HepG2 (cell line): ENCODE measurements around the gene CENPM.

Experiments
- ADNP ChIP-seq: sonication (generic); formaldehyde crosslinking; IDR thresholded peaks from 2 replicates; pipeline ENCODE4 v1.4.0; 2020; ENCODE audit warnings: missing genetic modification reagents
- ARID2 ChIP-seq: sonication (generic); formaldehyde crosslinking; IDR thresholded peaks from 2 replicates; pipeline ENCODE4 v1.8.1; 2022; ENCODE audit warnings: mild to moderate bottlenecking, missing genetic modification reagents, borderline replicate concordance
- EHMT2 ChIP-seq: fragments of 200-600 bp; sonication (generic); IDR thresholded peaks from 2 replicates; pipeline ENCODE4 v1.7.0; 2017; ENCODE audit warnings: antibody characterized with exemption, low read depth, low read length, borderline replicate concordance
- EZH2 ChIP-seq: conservative IDR thresholded peaks from 2 replicates; pipeline ENCODE4 v1.6.1; 2012; ENCODE audit warnings: mild to moderate bottlenecking, low read depth, low read length, moderate library complexity
- KDM5B ChIP-seq: sonication (generic); formaldehyde crosslinking; IDR thresholded peaks from 2 replicates; pipeline ENCODE4 v1.4.0; 2020; ENCODE audit warnings: missing genetic modification reagents, mild to moderate bottlenecking, borderline replicate concordance
- POLR2AphosphoS5 ChIP-seq: IDR thresholded peaks from 2 replicates; pipeline ENCODE4 v1.6.1; 2012; ENCODE audit warnings: low read depth, low read length
- RFX3 ChIP-seq: IDR thresholded peaks from 2 replicates; pipeline ENCODE4 v1.6.1; 2016; ENCODE audit warnings: missing biosample characterization, missing genetic modification reagents
- ZNF20 ChIP-seq: sonication (generic); formaldehyde crosslinking; IDR thresholded peaks from 2 replicates; pipeline ENCODE4 v1.4.0; 2020; ENCODE audit warnings: mild to moderate bottlenecking, moderate library complexity, missing genetic modification reagents
- TF ChIP-seq, protein P1 (sequence below): sonication (generic); formaldehyde crosslinking; IDR thresholded peaks from 2 replicates; pipeline ENCODE4 v1.5.0; 2020; ENCODE audit warnings: mild to moderate bottlenecking, missing genetic modification reagents, moderate library complexity
- TF ChIP-seq, protein P2 (sequence below): IDR thresholded peaks from 2 replicates; pipeline ENCODE4 v1.6.1; 2016
- TF ChIP-seq, protein P3 (sequence below): sonication (generic); formaldehyde crosslinking; IDR thresholded peaks from 2 replicates; pipeline ENCODE4 v1.5.1; 2020; ENCODE audit warnings: mild to moderate bottlenecking, missing genetic modification reagents

DNA sequence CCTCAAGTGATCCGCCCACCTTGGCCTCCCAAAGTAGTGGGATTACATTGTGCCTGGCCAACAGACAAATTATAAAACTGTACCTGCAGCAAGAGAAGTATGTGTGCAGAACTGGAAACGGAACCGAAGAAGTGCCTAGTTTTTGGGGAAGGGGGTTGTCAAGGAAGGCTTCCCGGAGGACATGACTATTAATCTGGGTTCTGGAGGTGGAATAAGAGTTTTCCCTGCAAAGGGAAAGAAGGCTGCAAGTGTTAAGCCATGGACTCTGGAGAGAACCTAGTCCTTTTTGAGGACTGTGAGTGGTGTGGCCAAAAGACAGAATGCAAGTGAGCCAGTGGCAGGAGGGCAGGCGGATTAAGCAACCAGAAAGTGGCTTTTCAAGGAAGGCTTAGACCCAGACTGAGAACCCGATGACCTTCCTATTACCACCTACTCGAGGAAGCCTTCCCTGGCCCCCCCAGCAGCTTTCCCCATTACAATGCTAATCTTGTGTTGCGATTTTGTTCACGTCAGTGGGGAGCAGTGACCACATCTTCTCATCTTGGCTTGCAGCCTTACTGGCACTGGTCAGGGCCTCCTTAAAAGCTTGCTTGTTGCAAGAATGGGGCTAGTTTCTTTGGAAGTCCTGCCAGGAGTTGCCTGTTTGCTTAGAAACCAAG lies 16.6 kb upstream of the CENPM start:
- TF ChIP-seq ZNF20 (CRISPR knock-in tag) (no peak), ARID2 (CRISPR knock-in tag) (no peak), KDM5B (CRISPR knock-in tag) (no peak), RFX3 (no peak), EHMT2 (no peak), EZH2 (no peak), POLR2AphosphoS5 (no peak), ADNP (CRISPR knock-in tag) (no peak)
- TF ChIP-seq, protein P1, sequence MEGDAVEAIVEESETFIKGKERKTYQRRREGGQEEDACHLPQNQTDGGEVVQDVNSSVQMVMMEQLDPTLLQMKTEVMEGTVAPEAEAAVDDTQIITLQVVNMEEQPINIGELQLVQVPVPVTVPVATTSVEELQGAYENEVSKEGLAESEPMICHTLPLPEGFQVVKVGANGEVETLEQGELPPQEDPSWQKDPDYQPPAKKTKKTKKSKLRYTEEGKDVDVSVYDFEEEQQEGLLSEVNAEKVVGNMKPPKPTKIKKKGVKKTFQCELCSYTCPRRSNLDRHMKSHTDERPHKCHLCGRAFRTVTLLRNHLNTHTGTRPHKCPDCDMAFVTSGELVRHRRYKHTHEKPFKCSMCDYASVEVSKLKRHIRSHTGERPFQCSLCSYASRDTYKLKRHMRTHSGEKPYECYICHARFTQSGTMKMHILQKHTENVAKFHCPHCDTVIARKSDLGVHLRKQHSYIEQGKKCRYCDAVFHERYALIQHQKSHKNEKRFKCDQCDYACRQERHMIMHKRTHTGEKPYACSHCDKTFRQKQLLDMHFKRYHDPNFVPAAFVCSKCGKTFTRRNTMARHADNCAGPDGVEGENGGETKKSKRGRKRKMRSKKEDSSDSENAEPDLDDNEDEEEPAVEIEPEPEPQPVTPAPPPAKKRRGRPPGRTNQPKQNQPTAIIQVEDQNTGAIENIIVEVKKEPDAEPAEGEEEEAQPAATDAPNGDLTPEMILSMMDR = no peak
- TF ChIP-seq, protein P2, sequence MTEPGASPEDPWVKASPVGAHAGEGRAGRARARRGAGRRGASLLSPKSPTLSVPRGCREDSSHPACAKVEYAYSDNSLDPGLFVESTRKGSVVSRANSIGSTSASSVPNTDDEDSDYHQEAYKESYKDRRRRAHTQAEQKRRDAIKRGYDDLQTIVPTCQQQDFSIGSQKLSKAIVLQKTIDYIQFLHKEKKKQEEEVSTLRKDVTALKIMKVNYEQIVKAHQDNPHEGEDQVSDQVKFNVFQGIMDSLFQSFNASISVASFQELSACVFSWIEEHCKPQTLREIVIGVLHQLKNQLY (CRISPR knock-in tag) = no peak
- TF ChIP-seq, protein P3, sequence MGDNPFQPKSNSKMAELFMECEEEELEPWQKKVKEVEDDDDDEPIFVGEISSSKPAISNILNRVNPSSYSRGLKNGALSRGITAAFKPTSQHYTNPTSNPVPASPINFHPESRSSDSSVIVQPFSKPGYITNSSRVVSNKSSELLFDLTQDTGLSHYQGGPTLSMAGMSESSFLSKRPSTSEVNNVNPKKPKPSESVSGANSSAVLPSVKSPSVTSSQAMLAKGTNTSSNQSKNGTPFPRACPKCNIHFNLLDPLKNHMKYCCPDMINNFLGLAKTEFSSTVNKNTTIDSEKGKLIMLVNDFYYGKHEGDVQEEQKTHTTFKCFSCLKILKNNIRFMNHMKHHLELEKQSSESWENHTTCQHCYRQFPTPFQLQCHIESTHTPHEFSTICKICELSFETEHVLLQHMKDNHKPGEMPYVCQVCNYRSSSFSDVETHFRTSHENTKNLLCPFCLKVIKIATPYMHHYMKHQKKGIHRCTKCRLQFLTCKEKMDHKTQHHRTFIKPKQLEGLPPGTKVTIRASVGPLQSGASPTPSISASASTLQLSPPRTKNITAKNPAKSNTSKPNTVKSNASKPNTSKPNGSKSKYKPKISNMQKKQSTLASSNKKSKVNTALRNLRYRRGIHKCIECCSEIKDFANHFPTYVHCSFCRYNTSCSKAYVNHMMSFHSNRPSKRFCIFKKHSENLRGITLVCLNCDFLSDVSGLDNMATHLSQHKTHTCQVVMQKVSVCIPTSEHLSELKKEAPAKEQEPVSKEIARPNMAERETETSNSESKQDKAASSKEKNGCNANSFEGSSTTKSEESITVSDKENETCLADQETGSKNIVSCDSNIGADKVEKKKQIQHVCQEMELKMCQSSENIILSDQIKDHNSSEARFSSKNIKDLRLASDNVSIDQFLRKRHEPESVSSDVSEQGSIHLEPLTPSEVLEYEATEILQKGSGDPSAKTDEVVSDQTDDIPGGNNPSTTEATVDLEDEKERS (CRISPR knock-in tag) = no peak
